Activated naive CD8-positive, alpha-beta T cell treated with anti-CD3 and anti-CD28 coated beads for 36 hours (primary cell): ENCODE measurements around the gene RNU1-4. TPM values are rescaled to one million over a fixed set of nuclear protein-coding genes. Genes with fewer than 3 reads are reported as not detected.
A peak's percentile ranks its signal among the peaks of the same experiment; 100 is the strongest.
"Not testable (repeated sequence)": the region's sequence is repeated elsewhere in the genome, so short reads cannot be mapped to it uniquely, and the experiment has no call there.

ENCODE experiments used
- DNase-seq: peaks from one replicate; pipeline ENCODE4 v3.0.0; 2021
- H3K27ac Mint-ChIP-seq: one replicate; pipeline ENCODE4 v1.8.0; 2022; ENCODE audit warnings: mild to moderate bottlenecking, moderate library complexity, mixed read lengths
- H3K27me3 Mint-ChIP-seq: one replicate; pipeline ENCODE4 v1.8.0; 2022; ENCODE audit warnings: mild to moderate bottlenecking, mixed read lengths
- H3K36me3 Mint-ChIP-seq: one replicate; pipeline ENCODE4 v1.8.0; 2021; ENCODE audit warnings: mild to moderate bottlenecking, mixed read lengths
- H3K4me1 Mint-ChIP-seq: one replicate; pipeline ENCODE4 v1.8.0; 2021; ENCODE audit warnings: mixed read lengths
- H3K4me3 Mint-ChIP-seq: one replicate; pipeline ENCODE4 v1.8.0; 2022; ENCODE audit warnings: mild to moderate bottlenecking, moderate library complexity, mixed read lengths
- H3K9me3 Mint-ChIP-seq: one replicate; pipeline ENCODE4 v1.8.0; 2022; ENCODE audit warnings: mixed read lengths
- total RNA-seq, 2 experiments: library from RNA; stranded (reverse); gene quantifications; one replicate each; pipeline ENCODE4 v1.2.3, GENCODE V29; 2021

The RNU1-4 gene
- total RNA-seq, 2 experiments from 2014 or later: 874 to 961 TPM

DNA sequence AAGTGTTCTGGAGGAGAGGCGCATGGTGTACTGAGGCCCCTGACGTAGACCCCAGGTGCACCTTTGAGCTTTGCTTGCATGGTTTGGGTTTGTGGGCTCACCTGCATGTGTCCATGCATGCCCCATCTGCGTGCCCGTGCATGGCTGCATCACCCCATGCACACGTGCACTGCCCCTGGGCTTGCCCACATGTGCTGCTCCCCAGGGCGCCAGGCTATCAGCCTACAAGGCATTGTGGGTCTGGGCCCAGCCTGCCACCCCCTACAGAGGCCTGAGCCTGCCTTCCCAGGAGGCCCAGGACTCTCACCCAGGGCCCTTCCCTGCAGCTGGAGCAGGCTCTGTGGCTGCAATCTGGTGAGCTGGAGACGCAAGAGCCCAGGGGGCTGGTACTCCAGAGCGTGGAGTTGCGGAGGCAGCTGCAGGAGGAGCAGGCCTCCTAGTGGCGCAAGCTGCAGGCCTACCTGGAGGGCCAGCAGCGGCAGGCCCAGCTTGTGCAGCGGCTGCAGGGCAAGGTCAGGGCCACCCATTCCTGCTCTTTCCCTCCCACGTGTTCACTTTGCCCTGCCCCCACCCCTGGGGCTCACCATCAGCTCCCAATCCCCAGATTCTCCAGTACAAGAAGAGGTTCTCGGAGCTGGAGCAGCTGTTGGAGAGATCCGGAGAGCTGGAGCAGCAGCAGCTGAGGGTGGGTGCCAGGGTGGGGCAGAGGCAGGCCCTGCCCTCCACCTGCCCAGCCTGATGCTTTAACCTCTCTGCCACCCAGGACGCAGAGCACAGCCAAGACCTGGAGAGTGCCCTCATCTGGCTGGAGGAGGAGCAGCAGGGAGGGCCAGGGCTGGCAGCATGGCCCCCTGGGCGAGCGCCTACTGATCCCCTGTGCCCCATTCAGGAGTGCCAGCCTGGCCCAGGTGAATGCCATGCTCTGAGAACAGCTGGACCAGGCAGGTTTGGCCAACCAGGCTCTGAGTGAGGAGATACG, 9.9 kb downstream of the RNU1-4 start:
- not testable (repeated sequence) for H3K4me1 Mint-ChIP-seq, H3K27ac Mint-ChIP-seq, DNase-seq, H3K9me3 Mint-ChIP-seq, H3K36me3 Mint-ChIP-seq, H3K27me3 Mint-ChIP-seq, H3K4me3 Mint-ChIP-seq

DNA sequence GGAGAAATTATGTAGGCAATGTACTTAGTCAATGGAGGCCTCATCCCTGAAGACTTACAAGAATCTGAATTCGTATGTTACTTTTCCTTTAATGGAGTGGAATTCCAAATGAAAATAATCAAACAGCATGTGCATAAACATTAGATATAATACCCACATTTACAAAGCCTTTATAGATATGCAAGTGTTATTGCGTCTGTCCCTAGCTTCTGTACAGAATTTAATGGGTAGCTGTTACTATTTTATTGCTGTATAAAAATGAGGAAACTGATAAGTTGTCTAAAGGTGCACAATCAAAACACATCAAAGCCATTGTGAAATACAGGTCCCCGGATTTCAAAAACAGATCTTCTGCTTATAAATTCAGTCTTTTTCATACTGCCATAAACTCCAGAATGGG, 12.5 kb downstream of the RNU1-4 start:
- H3K27me3 Mint-ChIP-seq, H3K4me3 Mint-ChIP-seq, DNase-seq, H3K9me3 Mint-ChIP-seq, H3K4me1 Mint-ChIP-seq, H3K36me3 Mint-ChIP-seq, H3K27ac Mint-ChIP-seq: not testable (repeated sequence)

DNA sequence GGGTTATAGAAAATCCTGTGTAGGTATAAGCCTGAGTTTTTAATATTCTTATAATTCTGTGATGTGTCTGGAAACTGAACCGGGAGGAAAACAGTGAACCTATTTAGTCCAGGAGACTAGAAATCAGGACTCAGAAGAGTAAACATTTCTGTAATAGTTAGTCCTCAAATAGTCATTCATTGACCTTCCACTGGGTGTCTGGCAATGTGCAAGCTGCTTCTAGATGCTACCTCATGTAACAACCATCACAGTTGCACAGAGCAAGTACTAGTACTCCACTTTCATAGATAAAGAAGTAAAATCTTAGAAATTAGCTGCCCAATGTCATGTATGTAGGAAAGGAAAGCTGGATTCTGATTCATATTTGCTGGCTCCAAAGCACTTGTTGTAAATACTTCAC, 15.1 kb downstream of the RNU1-4 start:
- not testable (repeated sequence) for H3K9me3 Mint-ChIP-seq, H3K4me3 Mint-ChIP-seq, H3K27ac Mint-ChIP-seq, H3K27me3 Mint-ChIP-seq, H3K4me1 Mint-ChIP-seq, DNase-seq, H3K36me3 Mint-ChIP-seq

DNA sequence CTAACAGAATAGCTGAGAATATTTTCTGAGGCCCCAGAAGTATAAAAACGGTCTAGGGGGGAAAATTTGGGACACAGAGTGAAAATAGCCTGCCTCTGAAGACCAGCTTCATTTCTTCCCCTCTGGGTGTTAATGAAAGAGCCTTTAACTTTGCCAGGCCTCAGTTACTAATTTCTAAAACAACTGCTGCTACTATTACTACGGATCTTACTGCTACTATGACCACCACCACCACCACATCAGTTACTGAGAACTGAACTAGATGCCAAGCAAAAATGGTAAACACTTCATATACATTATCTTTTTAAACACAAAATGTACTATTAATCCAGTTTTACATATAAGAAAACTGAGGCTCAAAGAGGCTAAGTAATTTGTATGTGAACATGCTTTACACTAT, 15.6 kb downstream of the RNU1-4 start:
- not testable (repeated sequence) for H3K9me3 Mint-ChIP-seq, H3K4me1 Mint-ChIP-seq, H3K4me3 Mint-ChIP-seq, H3K36me3 Mint-ChIP-seq, H3K27ac Mint-ChIP-seq, DNase-seq, H3K27me3 Mint-ChIP-seq

DNA sequence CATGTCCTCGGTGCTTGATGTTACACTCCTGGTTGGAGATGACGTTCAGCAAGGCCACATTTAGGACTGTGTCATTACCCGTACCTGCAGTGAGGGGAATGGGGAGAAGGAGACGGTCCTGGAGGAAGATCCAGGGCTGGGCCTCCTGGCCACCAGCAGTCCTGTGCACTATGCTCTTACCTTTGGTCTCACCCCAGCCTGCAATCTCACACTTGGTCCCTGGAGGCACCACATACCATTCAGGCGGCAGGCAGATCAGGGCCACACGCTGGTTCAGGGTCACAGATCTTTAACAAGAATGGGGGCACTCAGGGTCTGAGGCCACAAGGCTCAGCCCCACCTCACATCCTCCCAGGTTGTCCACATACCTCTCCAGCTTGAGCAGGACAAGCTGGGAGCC, 17.3 kb downstream of the RNU1-4 start:
- H3K27ac Mint-ChIP-seq, H3K36me3 Mint-ChIP-seq, DNase-seq, H3K27me3 Mint-ChIP-seq, H3K4me1 Mint-ChIP-seq, H3K9me3 Mint-ChIP-seq, H3K4me3 Mint-ChIP-seq: not testable (repeated sequence)

DNA sequence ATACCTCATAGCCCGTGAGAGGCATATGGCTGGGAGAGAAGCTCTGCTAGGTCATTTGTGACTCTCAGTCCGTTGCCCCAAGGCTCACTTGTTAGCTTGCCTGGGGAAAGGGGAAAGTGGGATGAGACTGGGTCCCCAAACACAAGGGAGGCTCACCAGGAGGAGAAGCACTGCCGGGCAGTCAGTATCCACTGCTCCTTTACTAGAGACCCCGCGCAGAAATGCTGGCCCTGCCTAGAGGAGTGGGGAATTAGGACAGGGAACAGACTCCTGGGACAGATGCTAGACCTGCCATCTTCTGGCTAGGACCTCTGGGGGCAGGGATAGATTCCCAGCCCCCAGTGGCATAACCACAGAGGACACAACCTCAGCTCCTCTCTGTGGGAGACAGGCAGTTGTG, 17.7 kb downstream of the RNU1-4 start:
- H3K27me3 Mint-ChIP-seq, H3K4me1 Mint-ChIP-seq, DNase-seq, H3K27ac Mint-ChIP-seq, H3K9me3 Mint-ChIP-seq, H3K4me3 Mint-ChIP-seq, H3K36me3 Mint-ChIP-seq: not testable (repeated sequence)

DNA sequence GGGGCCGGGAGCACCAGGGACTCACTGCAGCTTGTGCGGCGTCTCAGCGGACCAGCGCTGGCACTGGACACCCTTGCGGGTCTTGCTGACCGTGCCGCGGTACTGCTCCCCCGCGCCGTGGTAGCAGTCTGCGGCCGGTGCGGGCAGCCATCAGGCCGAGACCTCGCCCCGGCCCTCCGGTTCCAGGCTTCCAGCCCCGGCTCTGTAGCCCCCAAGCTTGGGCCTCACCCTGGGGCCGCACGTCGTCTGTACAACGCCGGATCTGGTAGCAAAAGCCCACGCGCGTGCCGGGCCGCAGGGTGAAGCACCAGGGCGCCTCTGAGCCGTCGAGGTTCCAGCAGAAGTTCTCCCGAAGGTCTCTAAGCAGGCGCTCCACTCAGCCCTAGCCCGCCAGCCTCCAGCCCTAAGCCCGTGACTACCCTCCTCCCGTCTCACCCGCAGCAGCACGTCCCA, 18.8 kb downstream of the RNU1-4 start:
- not testable (repeated sequence) for H3K36me3 Mint-ChIP-seq, H3K9me3 Mint-ChIP-seq, H3K4me1 Mint-ChIP-seq, H3K27ac Mint-ChIP-seq, H3K4me3 Mint-ChIP-seq, H3K27me3 Mint-ChIP-seq
- DNase-seq: peak; percentile 19

DNA sequence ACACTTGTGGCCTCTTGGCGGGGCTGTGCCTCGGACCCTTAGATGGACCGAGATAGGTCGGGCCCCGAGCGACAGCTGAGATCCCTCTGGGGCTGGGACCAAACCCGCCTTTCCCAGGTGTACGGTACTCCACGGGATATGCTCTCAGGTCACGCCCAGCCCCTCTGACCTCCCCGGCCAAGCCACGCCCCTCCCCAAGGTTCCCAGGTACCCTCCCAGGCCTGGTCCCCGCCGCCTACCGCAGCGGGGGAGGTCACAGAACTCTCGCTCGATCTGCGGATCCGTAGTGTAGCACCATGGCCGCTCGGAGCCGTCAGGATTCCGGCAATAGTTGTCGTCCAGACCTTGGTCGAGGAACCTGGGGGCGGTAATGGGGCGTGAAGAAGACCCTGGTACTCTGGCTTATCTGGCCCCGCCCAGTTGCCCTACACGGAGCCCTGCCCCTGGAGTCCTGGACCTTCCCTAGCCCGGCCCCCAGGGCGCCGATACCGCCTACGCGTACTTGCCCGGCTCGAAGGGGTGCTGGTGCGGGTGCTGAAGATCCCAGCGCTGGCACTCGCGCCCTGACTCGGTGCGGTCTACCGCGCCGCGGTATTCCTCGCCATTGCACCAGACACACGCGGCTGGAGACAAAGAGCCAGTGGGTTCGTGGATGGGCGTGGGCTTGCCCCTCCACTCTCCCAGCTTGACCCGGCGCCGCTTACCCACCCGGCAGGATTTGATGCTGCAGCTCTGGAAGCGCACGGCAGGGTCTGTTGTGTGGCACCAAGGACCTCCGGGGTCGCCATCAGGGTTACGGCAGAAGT, 19.5 kb downstream of the RNU1-4 start:
- H3K36me3 Mint-ChIP-seq: not testable (repeated sequence)

DNA sequence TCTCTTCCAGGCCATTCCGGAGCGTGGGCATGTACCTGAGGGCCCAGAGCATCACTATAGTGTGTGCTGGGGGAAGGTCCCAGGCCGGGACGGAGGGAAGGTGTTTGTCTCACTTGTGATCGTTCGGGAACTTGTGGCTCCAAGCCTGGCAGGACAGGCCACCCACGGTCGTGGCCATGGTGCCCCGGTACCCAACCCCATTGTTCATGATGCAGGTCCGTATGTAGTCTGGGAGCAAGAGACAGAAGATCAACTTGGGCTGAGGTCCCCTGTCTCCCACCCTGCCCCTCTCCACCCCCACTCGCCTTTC, 20.1 kb downstream of the RNU1-4 start:
- not testable (repeated sequence) for H3K27ac Mint-ChIP-seq, H3K4me1 Mint-ChIP-seq, H3K9me3 Mint-ChIP-seq, H3K4me3 Mint-ChIP-seq, H3K36me3 Mint-ChIP-seq, DNase-seq
- H3K27me3 Mint-ChIP-seq: peaks cover 15% of the 10 kb centered on the region

More for the DNA sequence above, 19.5 kb downstream of the RNU1-4 start:
- H3K4me3 Mint-ChIP-seq, DNase-seq, H3K27ac Mint-ChIP-seq, H3K9me3 Mint-ChIP-seq, H3K27me3 Mint-ChIP-seq, H3K4me1 Mint-ChIP-seq: not testable (repeated sequence)

DNA sequence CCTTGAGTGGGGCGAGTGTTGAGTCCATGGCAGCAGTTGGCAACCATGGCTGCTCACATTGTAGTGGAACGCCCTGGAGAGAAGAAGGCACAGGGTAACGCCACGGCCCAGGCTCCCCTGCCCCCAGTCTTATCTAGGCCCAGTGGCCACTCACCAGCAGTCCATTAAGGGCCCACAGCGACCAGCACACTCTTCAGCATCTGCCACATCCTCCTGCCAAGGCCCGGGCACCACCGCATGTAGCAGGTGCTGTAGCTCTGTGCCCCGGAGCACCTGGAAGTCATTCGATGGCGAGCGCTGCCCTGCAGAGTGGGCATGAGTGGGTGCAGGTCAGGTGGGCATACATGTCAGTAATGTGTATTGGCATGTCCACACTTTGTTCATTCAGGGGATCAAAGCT, 20.5 kb downstream of the RNU1-4 start:
- H3K9me3 Mint-ChIP-seq, H3K4me1 Mint-ChIP-seq, H3K36me3 Mint-ChIP-seq: not testable (repeated sequence)

DNA sequence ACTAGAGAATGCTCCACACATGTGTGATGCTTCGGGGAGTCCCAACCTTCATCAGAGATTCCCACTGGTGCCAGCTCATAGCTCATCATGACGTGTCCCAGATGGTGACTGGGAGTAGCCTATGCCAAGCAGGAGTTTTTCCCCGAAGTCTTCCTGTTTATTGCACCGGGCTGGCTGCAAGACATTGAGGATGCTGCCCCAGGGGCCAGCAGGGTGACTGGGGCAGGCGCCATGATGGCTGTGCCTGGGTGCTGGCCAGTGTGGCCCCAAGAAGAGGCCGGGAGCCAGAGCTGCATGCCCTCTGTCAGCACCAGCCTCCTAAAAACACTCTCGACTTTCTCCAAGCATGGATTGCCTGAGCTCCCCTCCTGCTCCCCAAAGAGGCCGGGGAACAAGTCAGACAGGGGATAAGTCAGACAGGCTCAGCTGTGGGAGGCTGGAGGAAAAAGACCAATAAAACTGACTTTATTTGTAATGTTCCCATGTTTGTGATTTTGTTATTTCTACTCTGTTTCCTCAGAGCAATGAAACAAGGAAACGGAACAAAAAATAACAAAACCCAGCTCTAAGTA, 24.0 kb downstream of the RNU1-4 start:
- H3K27me3 Mint-ChIP-seq: peaks cover 22% of the 10 kb centered on the region
- H3K4me1 Mint-ChIP-seq, H3K27ac Mint-ChIP-seq, DNase-seq, H3K4me3 Mint-ChIP-seq, H3K9me3 Mint-ChIP-seq, H3K36me3 Mint-ChIP-seq: not testable (repeated sequence)

More for the DNA sequence above, 20.5 kb downstream of the RNU1-4 start:
- H3K4me3 Mint-ChIP-seq, DNase-seq, H3K27ac Mint-ChIP-seq: not testable (repeated sequence)
- peaks cover 18% of the 10 kb centered on the region for H3K27me3 Mint-ChIP-seq

DNA sequence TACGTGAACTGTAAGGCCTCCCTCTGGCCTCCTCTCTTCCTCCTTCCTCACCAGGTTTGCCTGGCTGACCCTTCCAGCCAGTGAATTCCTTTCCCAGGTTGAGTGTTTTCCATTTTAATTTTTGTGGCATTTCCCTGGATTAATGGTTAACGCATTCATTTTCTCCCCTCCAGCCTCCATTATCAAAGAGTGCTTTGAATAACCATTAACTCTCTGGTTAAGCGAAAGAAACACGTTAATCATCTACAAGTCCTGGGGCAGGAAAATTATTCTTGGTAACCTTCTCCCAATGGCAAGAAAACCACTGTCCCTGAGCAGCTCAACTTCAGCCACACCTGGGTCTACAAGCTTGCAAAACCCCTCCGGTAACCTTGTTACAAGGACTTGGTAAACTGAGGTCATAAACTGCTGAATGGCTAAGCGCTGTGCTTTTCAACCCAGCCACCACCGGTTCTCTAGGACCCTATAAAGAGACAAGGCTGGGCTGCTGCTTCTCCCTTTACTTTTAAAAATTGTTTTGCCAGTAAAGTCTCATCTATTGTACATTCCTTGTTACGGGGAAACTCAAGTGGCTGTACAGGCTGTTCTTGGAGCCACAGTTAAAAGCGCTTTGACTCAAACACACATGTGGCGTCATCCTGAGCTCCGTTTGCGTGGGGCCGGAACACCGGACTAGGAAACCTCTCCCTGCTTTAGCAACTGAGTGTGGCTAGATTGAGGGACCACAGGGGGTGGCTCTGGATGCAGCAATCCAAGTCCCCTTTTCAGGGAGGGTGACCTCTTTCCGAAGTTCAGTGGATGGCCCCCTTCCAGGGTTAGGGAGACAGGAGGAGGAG, 24.7 kb downstream of the RNU1-4 start:
- H3K4me3 Mint-ChIP-seq, DNase-seq: not testable (repeated sequence)

DNA sequence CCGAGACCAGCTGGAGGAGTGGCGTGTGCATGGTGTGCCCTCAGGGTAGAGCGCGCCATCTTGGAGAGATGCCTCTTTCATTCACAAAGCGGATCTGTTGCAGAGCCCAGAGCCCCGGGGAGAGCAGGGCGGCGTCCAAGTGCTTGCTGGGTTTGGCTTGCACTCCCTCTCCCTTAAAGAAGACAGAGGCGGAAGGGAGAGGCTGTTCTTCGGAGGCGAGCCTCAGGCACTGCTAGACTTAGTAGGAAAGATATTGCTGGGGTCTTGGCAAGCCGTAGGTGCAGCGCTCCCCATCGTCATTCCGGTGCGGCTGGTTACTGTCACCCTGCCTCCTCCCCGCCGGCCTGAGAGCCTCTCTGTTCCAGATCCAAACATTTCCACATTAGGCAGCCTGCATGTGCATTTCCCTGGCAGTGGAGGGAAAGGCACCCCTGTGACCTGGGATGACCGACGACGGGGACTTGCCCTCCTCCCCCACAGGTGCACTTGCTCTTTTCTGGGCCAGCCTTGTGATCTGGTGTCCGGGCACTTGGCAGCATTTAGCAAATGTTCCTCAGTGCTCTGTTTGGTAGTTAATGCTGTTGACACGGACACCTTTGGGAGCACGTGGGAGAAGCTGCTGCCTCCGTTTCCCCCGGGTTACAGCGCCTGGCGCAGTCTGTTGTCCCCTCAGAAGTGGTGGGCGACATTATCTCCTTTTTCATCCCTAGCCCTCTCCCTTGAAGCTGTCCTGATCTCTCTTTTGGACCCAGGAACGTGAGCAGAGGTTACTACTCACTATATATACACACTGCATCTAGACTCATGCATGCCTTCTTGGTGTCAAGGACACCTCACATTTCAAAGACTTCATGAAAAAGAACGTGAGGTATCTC, 25.7 kb downstream of the RNU1-4 start:
- not testable (repeated sequence) for H3K9me3 Mint-ChIP-seq, H3K36me3 Mint-ChIP-seq, DNase-seq, H3K4me1 Mint-ChIP-seq, H3K4me3 Mint-ChIP-seq, H3K27ac Mint-ChIP-seq
- H3K27me3 Mint-ChIP-seq: peaks cover 25% of the 10 kb centered on the region

More for the DNA sequence above, 24.7 kb downstream of the RNU1-4 start:
- H3K36me3 Mint-ChIP-seq, H3K9me3 Mint-ChIP-seq, H3K27ac Mint-ChIP-seq, H3K4me1 Mint-ChIP-seq: not testable (repeated sequence)
- H3K27me3 Mint-ChIP-seq: peaks cover 23% of the 10 kb centered on the region

DNA sequence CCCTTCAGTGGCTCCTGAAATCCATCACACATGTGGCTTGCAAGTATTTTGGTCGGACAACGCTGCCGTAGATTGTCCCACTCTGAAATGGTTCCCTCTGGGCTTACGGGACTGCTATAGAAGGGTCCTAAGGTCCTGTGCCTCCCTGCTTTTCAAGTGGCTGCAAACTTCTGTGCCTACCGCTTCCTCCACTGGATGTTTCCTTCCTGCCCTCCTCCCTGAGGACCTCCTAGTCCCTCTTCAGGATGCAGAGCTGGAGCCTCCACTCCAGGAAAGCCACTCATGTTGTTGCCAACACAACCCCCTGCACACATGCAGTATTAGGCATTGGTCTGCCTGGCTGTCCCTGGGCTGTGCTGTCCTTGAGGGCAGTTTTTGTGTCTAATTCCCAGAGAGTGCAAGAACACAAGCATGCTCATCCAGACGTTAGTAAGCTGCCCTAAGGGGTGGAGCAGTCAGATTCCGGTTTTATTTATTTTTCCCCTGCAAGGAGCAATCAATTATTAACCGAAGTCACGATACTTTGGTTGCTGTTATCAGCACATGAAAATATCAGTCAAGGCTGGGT, 26.5 kb downstream of the RNU1-4 start:
- DNase-seq, H3K9me3 Mint-ChIP-seq, H3K36me3 Mint-ChIP-seq, H3K4me1 Mint-ChIP-seq, H3K27ac Mint-ChIP-seq, H3K4me3 Mint-ChIP-seq: not testable (repeated sequence)
- peaks cover 25% of the 10 kb centered on the region for H3K27me3 Mint-ChIP-seq
